K562 (cell line): ENCODE results near the gene GAD1. TPM values are rescaled to one million over a fixed set of nuclear protein-coding genes. Genes with fewer than 3 reads are reported as not detected.

Source experiments
- ATAC-seq: fragments of 200-7000 bp; cut with Tn5 transposase; 3 replicates; pipeline ENCODE4 v1.9.1; 2020; ENCODE audit warnings: moderate library complexity
- BruUV-seq: library from RNA; stranded (reverse); fragments of 400-500 nt; replicated peaks from 2 replicates; lab custom pipeline; 2021; lab: Mats Ljungman, UMichigan
- CTCF ChIA-PET: fragments of 300-600 bp; formaldehyde crosslinking; extraction: SDS; loops from one replicate; lab custom pipeline; 2021; ENCODE audit warnings: low intra/inter-chr PET ratio; lab: Yijun Ruan, JAX
- POLR2A ChIA-PET: fragments of 300-600, 350-650 bp; sonication (Branson Sonifier 250); formaldehyde crosslinking; extraction: SDS; loops from one replicate; lab custom pipeline; 2021; ENCODE audit warnings: antibody characterized with exemption, inconsistent platforms; lab: Yijun Ruan, JAX
- DNase-seq, 4 experiments: peaks; one replicate each; pipeline versions ENCODE4 v3.0.0 to v3.0.0-alpha.2; 2011 to 2018; ENCODE audit warnings: low spot score in 3 of 4, mixed read lengths in 3 of 4; ENCODE audit errors: extremely low read depth in 1 of 4
- FAIRE-seq: peaks from 2 replicates; lab custom pipeline; 2011; peaks lifted over from hg19 to GRCh38; lab: Jason Lieb, UNC
- H2AFZ ChIP-seq: 2 replicates; pipeline ENCODE4 v1.6.0; 2011; ENCODE audit warnings: low read depth, low read length, control low read depth, inconsistent platforms
- H3K27ac ChIP-seq: fragments of 200-600 bp; 3 replicates; pipeline ENCODE4 v1.8.0; 2011; ENCODE audit warnings: low read depth, mild to moderate bottlenecking, control low read depth, inconsistent platforms, low read length, moderate library complexity, mixed read lengths; ENCODE audit errors: extremely low read depth
- H3K27me3 ChIP-seq, 2 experiments: fragments of 300-600 bp in 1 of 2; 2 replicates in 1 of 2; 3 replicates in 1 of 2; pipeline versions ENCODE4 v1.6.0 to v1.8.0; 2011; ENCODE audit warnings: inconsistent platforms in 2 of 2, low read length in 2 of 2, mild to moderate bottlenecking in 1 of 2, mixed read lengths in 1 of 2, moderate library complexity in 1 of 2; ENCODE audit not compliant: control insufficient read depth in 2 of 2, insufficient read depth in 2 of 2
- H3K36me3 ChIP-seq: fragments of 300-600 bp; 3 replicates; pipeline ENCODE4 v1.8.0; 2011; ENCODE audit warnings: mild to moderate bottlenecking, low read length, inconsistent platforms; ENCODE audit not compliant: control insufficient read depth, insufficient read depth
- H3K4me1 ChIP-seq, 2 experiments: fragments of 200-600 bp in 1 of 2; replicated peaks in 1 of 2; 2 replicates in 1 of 2; 3 replicates in 1 of 2; pipeline versions ENCODE4 v1.5.1 to v1.8.0; 2011; ENCODE audit warnings: inconsistent platforms in 2 of 2, low read length in 2 of 2, mild to moderate bottlenecking in 1 of 2, mixed read lengths in 1 of 2, moderate library complexity in 1 of 2; ENCODE audit not compliant: control insufficient read depth in 2 of 2, insufficient read depth in 2 of 2
- H3K4me2 ChIP-seq: 2 replicates; pipeline ENCODE4 v1.6.1; 2011; ENCODE audit warnings: low read length, control low read depth, inconsistent platforms, mixed read lengths; ENCODE audit not compliant: insufficient read depth
- H3K4me3 ChIP-seq: fragments of 200-600 bp; sonication (generic), shearing (Covaris generic); 2 replicates; pipeline ENCODE4 v1.5.1; 2016; ENCODE audit warnings: control low read depth, inconsistent platforms
- H3K79me2 ChIP-seq: fragments of 200-600 bp; 3 replicates; pipeline ENCODE4 v1.8.0; 2011; ENCODE audit warnings: low read length, inconsistent platforms; ENCODE audit not compliant: control insufficient read depth, insufficient read depth
- H3K9ac ChIP-seq, 2 experiments: 2 replicates each; pipeline versions ENCODE4 v1.6.0 to v1.6.1; 2011; ENCODE audit warnings: low read depth in 2 of 2, low read length in 2 of 2, control low read depth in 1 of 2, inconsistent platforms in 1 of 2, mild to moderate bottlenecking in 1 of 2, mixed read lengths in 1 of 2; ENCODE audit not compliant: insufficient read depth in 1 of 2
- H3K9me1 ChIP-seq: one replicate; pipeline ENCODE4 v1.6.0; 2011; ENCODE audit warnings: inconsistent platforms, mild to moderate bottlenecking, low read length, moderate library complexity; ENCODE audit not compliant: control insufficient read depth, insufficient read depth
- H3K9me3 ChIP-seq: replicated peaks from 2 replicates; pipeline ENCODE4 v1.5.1; 2011; ENCODE audit warnings: low read depth, low read length, inconsistent platforms; ENCODE audit not compliant: control insufficient read depth, insufficient read depth
- H4K20me1 ChIP-seq: replicated peaks from 2 replicates; pipeline ENCODE4 v1.6.1; 2011; ENCODE audit warnings: low read length, inconsistent platforms, mixed read lengths; ENCODE audit not compliant: control insufficient read depth, insufficient read depth
- ATF7 ChIP-seq: fragments of 450-650 bp; IDR thresholded peaks from 2 replicates; pipeline ENCODE4 v1.7.1; 2014; ENCODE audit warnings: mild to moderate bottlenecking, moderate library complexity
- FIP1L1 ChIP-seq: fragments of 200-400 bp; formaldehyde crosslinking; IDR thresholded peaks from 2 replicates; pipeline ENCODE4 v1.6.1; 2018; ENCODE audit warnings: mild to moderate bottlenecking, low read depth, low read length; ENCODE audit not compliant: poor library complexity, severe bottlenecking
- GATA2 ChIP-seq: sonication (generic); formaldehyde crosslinking; IDR thresholded peaks from 2 replicates; pipeline ENCODE4 v1.4.0; 2020; ENCODE audit warnings: mild to moderate bottlenecking, missing genetic modification reagents
- MCM2 ChIP-seq: fragments of 450-650 bp; IDR thresholded peaks from 2 replicates; pipeline ENCODE4 v1.6.1; 2017; ENCODE audit warnings: low read depth, mild to moderate bottlenecking
- NUFIP1 ChIP-seq: fragments of 450-650 bp; IDR thresholded peaks from 2 replicates; pipeline ENCODE4 v1.6.1; 2018; ENCODE audit not compliant: partially characterized antibody
- PREB ChIP-seq: sonication (generic); formaldehyde crosslinking; IDR thresholded peaks from 2 replicates; pipeline ENCODE4 v1.8.1; 2023; ENCODE audit warnings: mild to moderate bottlenecking, missing genetic modification reagents
- PRMT5 ChIP-seq: sonication (generic); formaldehyde crosslinking; IDR thresholded peaks from 2 replicates; pipeline ENCODE4 v1.5.0; 2020; ENCODE audit warnings: missing genetic modification reagents
- RCOR1 ChIP-seq, 2 experiments: IDR thresholded peaks; 2 replicates each; pipeline ENCODE4 v1.6.1; 2012; ENCODE audit warnings: low read depth in 2 of 2, low read length in 2 of 2, borderline replicate concordance in 1 of 2, improper control_type of control experiment in 1 of 2
- SMARCE1 ChIP-seq: fragments of 450-650 bp; IDR thresholded peaks from 2 replicates; pipeline ENCODE4 v1.7.1; 2016; ENCODE audit warnings: mild to moderate bottlenecking
- TAF15 ChIP-seq: fragments of 200-400 bp; formaldehyde crosslinking; IDR thresholded peaks from 2 replicates; pipeline ENCODE4 v1.6.1; 2017; ENCODE audit warnings: mild to moderate bottlenecking, low read depth, low read length, moderate library complexity
- WGBS: fragments of 100-300 bp; shearing (Covaris generic); methylation state at CpG from one replicate; pipeline ENCODE4 v1.1.6; 2016; ENCODE audit warnings: low coverage, mixed read lengths; ENCODE audit not compliant: insufficient coverage; ENCODE audit errors: missing lambda C conversion rate; 5-methylcytosine and 5-hydroxymethylcytosine counted together
- in situ Hi-C: fragments of 300-500 bp; cut with MboI; formaldehyde crosslinking; loops from 4 replicates; pipeline ENCODE4 v1.15.0; 2018; ENCODE audit warnings: inconsistent platforms, mixed read lengths
- intact Hi-C: fragments of 100-400 bp; cut with micrococcal nuclease; formaldehyde crosslinking; loops from 2 replicates; pipeline ENCODE4 v1.14.2; 2022
- polyA plus RNA-seq, 8 experiments: library from polyadenylated mRNA; depleted of rRNA in 4 of 8; stranded (reverse) in 5 of 8; unstranded in 3 of 8; fragments of >200 nt; fragmentation: Nextera tagmentation in 2 of 8; fragmentation: Illumina TruSeq in 1 of 8; extraction: Ambion mirVana in 2 of 8; extraction: Trizol in 1 of 8; gene quantifications; 2 replicates each; pipeline versions ENCODE4 v1.2.1 to v1.2.3, GENCODE V29; 2011 to 2014; ENCODE audit warnings: inconsistent platforms in 1 of 8, missing spikeins in 1 of 8
- total RNA-seq, 7 experiments: library from RNA; depleted of rRNA in 6 of 7; stranded (reverse); fragments of >200 nt in 6 of 7; fragmentation: Illumina TruSeq in 2 of 7; extraction: Trizol in 2 of 7; gene quantifications; 2 replicates each; pipeline versions ENCODE4 v1.2.1 to v1.2.3, GENCODE V29; 2011 to 2021; ENCODE audit warnings: low replicate concordance in 1 of 7
- TF ChIP-seq, protein P1 (sequence below), 2 experiments: fragments of 450-650 bp; formaldehyde crosslinking in 1 of 2; IDR thresholded peaks; 2 replicates each; pipeline versions ENCODE4 v1.4.0 to v1.6.1; 2014 to 2020; ENCODE audit warnings: mild to moderate bottlenecking in 2 of 2, borderline replicate concordance in 1 of 2, low read depth in 1 of 2

GAD1 gene
- total and polyA plus RNA-seq, 9 of the 15 experiments (the other 6 are each of a cell fraction or from before 2014, with no cell fraction given), result 2.7 to 29.1 (median 15.7) TPM

DNA sequence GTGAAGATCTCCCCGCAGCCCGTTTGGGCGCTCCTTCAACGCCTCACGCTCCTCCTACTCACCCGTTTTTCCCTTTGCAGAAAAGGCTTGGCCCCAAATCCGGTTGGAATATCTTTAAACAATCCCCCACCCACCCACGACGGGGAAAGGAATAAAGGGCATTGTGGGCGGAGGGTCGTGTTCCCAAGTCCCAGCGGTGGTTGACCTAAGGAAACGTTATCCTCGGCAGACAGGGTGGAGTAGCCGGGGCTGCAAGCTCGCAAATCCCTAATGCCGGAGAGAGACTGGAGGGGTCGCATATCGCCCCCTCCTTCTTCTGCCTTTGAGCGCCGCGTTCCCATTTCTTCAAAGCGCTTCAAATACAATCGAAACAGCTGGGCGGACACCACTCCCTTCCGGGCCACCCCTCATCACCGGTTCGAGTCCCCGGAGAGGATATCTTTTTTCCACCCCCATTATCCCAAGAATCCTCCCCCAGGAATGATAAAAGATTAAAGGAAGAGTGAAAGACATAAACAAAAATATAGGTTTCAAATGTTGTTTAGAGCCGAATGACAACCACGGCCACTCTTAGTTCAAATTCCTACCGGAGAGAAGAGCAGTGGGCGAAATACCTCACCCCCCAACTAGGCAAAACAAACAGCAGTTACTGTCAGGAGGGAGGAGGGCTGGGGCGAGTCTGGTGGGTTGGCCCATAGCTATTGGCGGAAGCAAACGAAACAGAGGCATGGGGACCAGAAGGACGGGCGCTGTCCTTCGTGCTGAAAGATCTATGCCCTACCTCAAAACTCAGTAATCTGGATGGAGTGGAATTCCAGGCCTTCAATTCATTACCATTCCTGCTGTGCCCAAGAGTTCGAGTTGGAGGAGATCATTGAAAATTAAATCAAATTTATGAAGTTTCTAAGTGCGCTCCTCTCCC lies 2.8 kb upstream of the GAD1 start:
- CTCF ChIA-PET, result interaction anchor here (0.6 to 4.8 kb wide), 13 partner anchors 60 to 990 kb away, joined by 3 to 41 read pairs (median 10); no protein-coding TSS in a partner anchor
- TF ChIP-seq TAF15 (no peak), NUFIP1 (no peak), PREB (CRISPR knock-in tag) (no peak), RCOR1 (IDR thresholded peaks at IDR 0.05; ENCODE audit: borderline replicate concordance in 1 of 2, low read depth in 2 of 2, low read length in 2 of 2) (peak in 1 of 2 experiments; percentile 36; a peak in 1 of 4 replicates), ATF7 (no peak), FIP1L1 (no peak), PRMT5 (CRISPR knock-in tag) (peak; percentile 63; the same call in 1 of the 2 replicates), GATA2 (CRISPR knock-in tag) (no peak), SMARCE1 (no peak), MCM2 (no peak)
- TF ChIP-seq, protein P1, sequence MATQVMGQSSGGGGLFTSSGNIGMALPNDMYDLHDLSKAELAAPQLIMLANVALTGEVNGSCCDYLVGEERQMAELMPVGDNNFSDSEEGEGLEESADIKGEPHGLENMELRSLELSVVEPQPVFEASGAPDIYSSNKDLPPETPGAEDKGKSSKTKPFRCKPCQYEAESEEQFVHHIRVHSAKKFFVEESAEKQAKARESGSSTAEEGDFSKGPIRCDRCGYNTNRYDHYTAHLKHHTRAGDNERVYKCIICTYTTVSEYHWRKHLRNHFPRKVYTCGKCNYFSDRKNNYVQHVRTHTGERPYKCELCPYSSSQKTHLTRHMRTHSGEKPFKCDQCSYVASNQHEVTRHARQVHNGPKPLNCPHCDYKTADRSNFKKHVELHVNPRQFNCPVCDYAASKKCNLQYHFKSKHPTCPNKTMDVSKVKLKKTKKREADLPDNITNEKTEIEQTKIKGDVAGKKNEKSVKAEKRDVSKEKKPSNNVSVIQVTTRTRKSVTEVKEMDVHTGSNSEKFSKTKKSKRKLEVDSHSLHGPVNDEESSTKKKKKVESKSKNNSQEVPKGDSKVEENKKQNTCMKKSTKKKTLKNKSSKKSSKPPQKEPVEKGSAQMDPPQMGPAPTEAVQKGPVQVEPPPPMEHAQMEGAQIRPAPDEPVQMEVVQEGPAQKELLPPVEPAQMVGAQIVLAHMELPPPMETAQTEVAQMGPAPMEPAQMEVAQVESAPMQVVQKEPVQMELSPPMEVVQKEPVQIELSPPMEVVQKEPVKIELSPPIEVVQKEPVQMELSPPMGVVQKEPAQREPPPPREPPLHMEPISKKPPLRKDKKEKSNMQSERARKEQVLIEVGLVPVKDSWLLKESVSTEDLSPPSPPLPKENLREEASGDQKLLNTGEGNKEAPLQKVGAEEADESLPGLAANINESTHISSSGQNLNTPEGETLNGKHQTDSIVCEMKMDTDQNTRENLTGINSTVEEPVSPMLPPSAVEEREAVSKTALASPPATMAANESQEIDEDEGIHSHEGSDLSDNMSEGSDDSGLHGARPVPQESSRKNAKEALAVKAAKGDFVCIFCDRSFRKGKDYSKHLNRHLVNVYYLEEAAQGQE (IDR thresholded peaks at IDR 0.05; ENCODE audit: borderline replicate concordance), result peak; percentile 99
- TF ChIP-seq, protein P1 (CRISPR knock-in tag; IDR thresholded peaks at IDR 0.05; ENCODE audit: low read depth), result peak; percentile 90

More for the DNA sequence above, 2.8 kb upstream of the GAD1 start:
- Histone ChIP-seq H3K9me3 (no peaks in the 10 kb centered on the region), H3K4me2 (no peak overlapping the region), H2AFZ (peak overlapping the region; percentile 20; the same call in 1 of the 2 replicates), H3K4me1 (peaks cover 6 to 38% of the 10 kb centered on the region in 2 experiments), H3K36me3 (no peaks in the 10 kb centered on the region), H3K79me2 (no peaks in the 10 kb centered on the region; the same call in 2 of the 3 replicates), H3K4me3 (no peak overlapping the region), H3K27me3 (peaks cover 0 to 7% of the 10 kb centered on the region in 2 experiments; a peak in 1 of 5 replicates), H3K9ac (no peak overlapping the region), H3K27ac (no peak overlapping the region), H4K20me1 (no peaks in the 10 kb centered on the region), H3K9me1 (no peaks in the 10 kb centered on the region)
- WGBS, result 26% methylated on average over 35 of the region's 41 CpGs
- in situ Hi-C loops (loop anchor here (5.0 to 25.0 kb wide), 3 partner anchors 449 to 877 kb away; no protein-coding TSS in a partner anchor), intact Hi-C loops (loop anchor here (1.0 to 10.0 kb wide), 5 partner anchors 289 to 1361 kb away; no protein-coding TSS in a partner anchor)
- ATAC-seq, result no peak
- BruUV-seq, result no TSS peak
- POLR2A ChIA-PET, result interaction anchor here (0.6 to 1.0 kb wide), 5 partner anchors 48 to 491 kb away, joined by 3 to 4 read pairs (median 3); no protein-coding TSS in a partner anchor
- peak; percentile 47 to 70 (median 58) for DNase-seq
- peak; percentile 83 for FAIRE-seq
